RPMI8226 (cell line): ENCODE measurements around the gene CALHM3.

ENCODE experiments used
- DNase-seq: peaks from one replicate; pipeline ENCODE4 v3.0.0-alpha.2; 2015

CALHM3 gene

DNA sequence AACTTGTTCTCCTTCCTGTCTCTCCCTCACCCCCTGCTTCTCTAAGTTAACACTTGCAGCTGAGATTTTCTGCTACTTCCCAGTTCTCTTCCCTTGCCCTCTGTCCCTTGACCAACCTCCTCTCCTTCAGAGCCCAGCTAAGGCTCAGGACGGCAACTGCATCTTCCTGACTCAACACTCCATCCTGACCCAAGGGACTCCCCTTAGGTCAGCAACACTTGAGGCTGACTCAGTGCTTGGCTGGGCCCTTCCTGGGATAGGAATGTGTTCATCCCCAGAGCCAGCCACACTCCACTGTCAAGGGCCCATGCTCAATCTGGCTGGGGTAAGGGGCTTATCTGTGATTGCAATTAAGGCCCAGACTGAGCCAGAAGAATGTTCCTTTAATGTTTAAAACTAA lies 30.3 kb downstream of the CALHM3 start:
- DNase-seq: no peak

DNA sequence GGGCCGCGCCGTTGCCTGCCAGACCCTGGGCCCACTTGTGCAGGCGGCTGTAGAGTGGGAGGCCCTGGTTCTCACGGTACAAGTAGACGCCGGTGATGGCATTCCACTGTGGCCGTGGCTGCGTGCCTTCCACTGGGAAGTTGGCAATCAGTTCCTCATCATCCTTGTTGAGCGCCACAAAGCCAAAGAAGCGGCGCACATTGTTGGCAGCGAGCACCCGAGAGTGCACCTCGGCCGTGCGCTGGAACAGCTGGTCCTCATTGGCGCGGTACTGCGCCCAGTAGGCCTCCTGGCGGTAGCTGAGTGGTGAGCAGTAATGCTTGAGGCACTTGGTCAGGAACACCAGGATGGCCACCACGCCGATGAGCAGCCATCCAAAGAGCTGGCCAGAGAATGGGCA lies 31.9 kb downstream of the CALHM3 start:
- no peak for DNase-seq

DNA sequence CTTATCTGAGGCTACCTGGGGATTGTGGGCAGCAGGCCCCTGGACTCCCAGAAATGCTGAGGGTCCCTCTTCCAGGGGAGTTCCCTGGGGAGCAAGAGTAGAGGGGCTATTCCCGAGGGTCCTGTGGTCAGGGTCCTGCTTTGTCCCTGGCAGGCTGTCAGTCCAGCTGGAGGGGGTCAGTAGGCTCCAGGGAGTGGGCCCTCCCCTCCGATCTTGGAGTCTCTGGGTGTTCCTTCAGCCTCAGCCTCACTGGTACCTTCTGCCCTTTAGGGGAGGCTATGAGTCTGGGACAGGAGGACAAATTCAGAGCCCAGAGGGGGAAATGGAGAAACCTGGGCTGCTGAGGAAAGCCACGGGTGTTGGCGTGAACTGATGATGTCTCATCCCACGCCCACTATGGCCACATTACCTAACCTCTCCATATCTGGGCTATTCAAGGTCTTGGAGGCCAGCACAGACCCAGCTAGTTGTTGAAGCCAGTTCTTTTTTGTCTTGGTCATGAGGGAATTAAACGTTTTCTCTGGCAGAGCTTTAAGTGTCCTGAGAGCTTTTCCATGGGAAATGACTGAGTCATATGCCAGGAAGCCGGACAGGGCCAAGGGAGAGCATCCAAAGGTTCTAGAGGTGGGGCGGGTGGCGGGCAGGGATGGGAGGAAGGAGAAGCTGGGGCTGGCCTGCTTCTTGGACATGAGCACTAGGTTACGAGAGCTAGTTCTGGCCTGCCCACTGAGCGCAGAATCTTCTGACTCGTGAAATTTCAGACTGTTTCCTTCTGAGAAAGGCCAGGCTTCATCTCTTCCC lies 33.1 kb downstream of the CALHM3 start:
- DNase-seq: no peak

DNA sequence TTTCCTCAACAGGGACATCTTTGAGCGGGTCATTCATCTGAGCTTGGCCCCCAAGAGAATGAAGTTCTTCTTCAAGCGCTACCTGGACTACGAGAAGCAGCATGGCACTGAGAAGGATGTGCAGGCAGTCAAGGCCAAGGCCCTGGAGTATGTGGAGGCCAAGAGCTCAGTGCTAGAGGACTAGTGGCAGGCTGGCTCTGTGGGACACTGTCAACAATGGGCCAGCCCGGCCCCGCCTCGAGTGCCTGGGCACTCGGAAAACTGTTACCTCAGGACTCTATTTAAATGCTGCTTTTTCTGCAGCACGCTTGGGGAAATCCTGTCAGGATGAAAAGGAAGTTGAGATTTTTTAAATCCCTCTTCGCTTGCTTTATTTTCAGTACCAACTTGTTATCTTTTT lies 33.7 kb downstream of the CALHM3 start:
- DNase-seq: no peak

DNA sequence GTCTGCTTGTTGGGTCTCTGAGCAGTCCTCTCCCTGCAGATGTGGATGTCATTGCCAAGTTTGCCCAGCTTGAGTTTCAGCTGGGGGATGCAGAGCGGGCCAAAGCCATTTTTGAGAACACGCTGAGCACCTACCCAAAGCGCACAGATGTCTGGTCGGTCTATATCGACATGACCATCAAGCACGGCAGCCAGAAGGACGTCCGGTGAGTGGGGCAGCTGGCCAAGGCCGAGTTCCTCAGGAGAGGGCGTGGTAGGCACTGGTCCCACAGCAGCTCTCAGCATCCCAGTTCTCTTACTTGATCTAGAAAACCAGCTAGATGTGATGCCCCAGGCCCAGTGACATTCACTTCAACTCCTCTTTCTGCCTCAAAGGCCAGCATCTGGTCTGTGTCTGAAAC lies 34.6 kb downstream of the CALHM3 start:
- DNase-seq: no peak

DNA sequence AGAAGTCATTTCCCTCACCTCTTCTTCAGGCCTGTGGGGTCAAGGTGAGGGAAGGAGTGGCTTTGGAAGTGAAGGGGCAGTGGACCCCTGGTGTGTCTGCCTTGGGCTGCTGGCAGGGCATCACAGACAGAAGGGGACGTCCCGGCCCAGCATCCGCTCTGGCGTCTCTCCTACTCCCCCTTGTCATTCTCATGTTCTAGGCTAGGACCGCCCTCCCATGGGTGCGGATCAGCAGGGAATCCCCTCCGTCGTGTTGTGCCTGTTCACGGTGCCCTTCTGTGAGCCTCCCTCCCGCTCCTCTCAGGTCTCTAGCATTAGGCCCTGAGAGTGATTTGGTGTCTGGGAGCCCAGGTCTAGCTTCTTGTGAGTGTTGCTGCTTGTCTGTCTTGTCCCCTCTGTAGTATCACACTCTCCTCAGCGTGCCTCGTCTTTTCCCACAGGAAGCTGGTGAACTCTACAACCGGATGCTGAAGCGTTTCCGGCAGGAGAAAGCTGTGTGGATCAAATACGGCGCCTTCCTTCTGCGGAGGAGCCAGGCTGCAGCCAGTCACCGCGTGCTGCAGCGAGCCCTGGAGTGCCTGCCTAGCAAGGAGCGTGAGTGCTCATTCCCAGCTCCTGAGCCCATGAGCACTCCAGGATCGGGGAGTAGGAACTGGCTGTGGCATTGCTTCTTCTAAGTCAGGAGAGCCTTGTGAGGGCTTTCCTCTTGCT lies 35.4 kb downstream of the CALHM3 start:
- no peak for DNase-seq

DNA sequence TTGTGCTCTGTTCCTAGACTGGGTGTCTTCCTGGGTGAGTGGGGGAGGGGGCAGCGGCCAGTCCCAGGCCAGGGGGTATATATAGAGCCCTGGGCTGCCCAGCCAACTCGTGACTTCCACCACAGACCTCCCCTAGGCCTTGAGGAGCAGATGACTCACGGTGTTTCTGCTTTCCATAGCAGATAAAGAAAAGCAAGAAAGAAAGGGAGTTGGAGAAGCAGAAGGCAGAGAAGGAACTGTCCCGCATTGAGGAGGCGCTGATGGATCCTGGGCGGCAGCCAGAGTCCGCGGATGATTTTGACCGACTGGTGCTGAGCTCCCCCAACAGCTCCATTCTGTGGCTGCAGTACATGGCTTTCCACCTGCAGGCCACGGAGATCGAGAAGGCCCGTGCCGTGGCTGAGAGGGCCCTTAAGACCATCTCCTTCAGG lies 37.0 kb downstream of the CALHM3 start:
- DNase-seq: no peak

DNA sequence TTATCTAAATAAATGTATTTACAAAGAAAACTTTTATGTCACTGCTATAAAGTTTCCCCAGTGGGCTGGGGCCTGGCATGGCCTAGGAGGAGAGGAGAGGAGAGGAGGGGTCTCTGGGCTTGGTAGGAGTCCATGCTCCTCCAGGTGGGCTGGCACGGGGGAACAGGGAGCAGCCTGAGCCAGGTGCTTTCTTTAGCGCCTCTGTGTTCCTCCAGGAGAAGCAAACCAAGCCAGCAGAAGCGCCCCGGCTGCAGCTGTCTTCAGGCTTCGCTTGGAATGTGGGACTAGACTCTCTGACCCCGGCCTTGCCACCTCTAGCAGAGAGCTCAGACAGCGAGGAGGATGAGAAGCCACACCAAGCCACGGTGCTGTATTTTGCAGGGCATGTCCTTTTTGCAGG lies 37.4 kb downstream of the CALHM3 start:
- DNase-seq: no peak

DNA sequence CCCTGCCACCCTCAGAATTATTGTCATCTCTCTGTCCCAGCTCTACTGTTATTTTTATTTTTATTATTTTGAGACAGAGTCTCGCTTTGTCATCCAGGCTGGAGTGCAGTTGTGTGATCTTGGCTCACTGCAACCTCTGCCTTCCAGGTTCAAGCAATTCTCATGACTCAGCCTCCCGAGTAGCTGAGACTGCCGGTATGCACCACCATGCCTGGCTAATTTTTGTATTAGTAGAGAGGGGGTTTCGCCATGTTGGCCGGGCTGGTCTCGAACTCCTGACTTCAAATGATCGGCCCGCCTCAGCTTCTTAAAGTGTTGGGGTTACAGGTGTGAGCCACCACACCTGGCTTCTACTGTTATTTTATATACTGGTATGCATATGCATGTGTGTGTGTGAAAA lies 37.8 kb downstream of the CALHM3 start:
- no peak for DNase-seq

DNA sequence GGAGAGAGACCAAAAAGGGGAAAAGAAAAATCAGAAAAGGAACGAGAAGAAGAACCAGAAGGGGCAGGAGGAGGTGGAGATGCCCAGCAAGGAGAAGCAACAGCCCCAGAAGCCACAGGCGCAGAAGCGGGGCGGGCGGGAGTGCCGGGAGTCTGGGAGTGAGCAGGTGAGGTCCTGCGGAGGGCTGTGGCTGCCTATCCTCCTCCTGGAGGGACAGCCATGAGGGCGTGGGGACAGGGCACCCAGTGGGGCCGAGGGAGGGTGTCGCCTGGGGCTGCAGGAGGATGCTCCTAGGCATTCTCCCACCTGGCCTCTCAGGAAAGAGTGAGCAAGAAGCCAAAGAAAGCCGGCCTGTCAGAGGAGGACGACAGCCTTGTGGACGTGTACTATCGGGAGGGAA lies 38.6 kb downstream of the CALHM3 start:
- DNase-seq: no peak

DNA sequence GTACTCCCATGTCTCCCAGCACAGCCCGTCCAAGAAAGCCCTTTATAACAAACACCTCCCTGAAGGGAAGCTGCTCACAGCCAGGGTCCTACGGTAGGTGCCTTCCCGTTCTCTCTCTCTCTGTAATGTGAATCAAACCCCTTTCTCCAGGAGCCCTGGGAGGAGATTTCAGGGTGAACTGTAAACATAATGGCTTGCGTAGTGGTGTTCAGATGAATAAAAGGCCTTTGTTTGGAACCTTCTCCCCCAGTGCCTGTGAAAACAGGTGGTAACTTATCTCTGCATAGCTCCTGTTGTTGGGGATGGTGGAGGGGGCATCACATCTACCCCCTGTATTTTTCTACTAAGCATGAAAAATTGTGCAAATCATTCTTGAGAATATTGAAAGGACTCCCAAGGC lies 39.3 kb downstream of the CALHM3 start:
- DNase-seq: no peak

DNA sequence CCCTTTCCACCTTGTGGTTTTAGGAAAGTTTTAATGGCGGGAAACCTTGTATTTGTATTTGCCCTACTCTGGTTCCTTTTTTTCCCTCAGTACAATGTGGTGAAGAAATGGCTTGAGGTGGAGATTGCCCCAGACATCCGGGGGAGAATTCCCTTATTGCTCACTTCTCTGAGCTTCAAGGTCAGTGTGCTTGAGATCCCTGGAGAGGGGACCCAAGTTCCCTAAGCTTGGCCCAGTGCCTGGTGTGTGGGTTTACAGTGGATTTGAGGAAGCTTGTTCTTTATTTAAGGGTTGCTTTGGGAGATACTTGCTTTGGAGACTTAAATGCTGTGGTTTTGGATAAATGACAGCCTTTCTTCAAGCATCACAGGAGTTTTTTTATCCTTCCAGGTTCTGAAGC lies 45.2 kb downstream of the CALHM3 start:
- DNase-seq: no peak

DNA sequence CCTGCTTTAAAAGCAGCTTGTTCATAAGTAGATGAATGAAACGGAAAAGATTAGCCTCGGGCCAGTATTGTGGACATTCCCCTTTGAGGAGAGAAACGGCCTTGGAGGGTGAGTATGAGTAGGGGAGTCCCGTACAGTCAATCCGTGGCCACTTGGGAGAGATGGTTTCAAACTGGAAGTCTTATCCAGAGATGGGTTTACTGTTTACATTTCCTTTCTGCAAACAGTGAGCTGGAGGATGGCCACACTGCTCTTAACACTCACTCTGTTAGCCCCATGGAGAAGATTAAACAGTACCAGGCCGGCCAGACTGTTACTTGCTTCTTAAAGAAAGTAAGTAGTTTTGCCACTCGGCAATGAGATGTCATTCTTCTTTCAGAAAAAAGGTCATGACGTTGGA lies 47.1 kb downstream of the CALHM3 start:
- DNase-seq: no peak

DNA sequence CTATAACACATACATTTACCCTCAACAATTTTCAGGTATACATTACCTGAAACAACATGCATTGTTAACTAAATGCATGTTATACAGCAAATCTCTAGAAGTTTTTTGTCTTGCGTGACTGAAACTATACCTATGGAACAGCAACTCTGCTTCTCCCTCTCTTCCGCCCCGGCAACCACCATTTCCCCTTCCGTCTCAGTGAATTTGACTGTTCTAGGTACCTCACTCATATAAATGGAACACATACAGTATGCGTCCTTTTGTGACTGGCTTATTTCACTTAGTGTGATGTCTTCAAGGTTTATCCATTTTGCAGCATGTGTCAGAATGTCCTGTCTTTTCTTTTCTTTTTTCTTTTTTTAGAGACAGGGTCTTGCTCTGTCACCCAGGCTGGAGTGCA lies 49.4 kb downstream of the CALHM3 start:
- no peak for DNase-seq

DNA sequence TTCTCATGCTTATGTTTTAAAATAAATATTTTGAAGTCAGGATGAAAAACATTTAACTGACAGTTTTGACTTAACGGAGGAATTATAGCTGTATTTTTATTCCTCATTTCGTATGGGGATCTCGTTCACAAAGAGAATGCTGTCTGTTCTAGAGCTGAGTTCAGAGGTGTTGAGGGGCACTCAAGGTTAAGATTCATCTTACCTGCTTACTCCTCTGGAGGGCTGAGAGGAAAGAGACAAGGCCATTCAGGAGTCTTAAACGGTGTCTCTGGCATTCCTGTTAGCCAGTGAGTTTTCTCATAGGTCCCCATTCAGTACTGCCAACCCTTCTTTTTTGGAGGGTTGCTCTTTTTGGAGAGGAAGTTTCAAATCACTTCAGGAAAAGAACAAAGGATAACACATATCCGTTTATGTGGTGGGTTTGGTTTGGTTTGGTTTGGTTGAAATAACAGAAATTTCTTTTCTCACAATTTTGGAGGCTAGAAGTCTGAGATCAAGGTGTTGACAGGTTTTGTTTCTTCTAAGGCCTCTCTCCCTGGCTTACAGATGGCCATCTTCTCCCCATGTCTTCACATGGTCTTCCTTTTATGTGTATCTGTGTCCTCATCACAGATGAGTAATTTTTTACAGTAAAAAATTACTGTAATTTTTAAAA lies 49.9 kb downstream of the CALHM3 start:
- no peak for DNase-seq

DNA sequence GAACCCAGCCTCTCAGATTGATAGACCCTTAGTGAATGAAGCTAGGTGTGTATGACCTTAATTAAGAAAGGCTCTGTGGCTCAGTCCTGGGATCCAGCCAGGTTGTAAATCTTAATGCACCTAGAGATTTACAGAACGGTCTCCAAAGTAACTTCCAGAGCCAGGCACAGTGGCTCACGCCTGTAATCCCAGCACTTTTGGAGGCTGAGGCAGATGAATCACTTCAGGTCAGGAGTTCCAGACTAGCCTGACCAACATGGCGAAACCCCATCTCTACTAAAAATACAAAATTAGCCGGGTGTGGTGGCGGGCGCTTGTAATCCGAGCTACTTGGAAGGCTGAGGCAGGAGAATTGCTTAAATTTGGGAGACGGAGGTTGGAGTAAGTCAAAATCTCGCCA lies 51.2 kb downstream of the CALHM3 start:
- no peak for DNase-seq

DNA sequence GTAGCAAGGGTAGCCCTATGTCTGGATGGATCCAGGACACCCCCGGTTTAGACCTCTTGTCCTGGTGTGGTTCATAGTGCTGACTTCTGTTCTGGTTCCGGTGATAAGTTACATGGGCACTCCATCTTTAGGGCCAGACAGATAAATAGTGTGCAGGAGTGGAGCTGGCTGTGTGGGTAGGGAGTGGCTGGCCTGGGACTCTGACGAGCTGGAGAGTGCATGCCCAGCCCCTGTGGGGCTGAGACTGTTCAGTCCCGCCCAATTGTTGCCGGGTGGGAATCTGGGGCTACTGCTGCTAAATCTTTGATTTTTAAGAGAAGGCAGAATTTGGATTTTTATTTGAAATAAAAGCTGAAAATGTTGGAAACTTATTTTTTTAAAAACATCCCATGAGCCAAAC lies 55.3 kb downstream of the CALHM3 start:
- DNase-seq: no peak
